BLaER1 treated with 17β-estradiol and CSF1 and Interleukin-3, amounts not matched to agents 10 nM and 100 nM (cell line): ENCODE measurements around the gene CYP3A4.
"Not testable (repeated sequence)": the region's sequence is repeated elsewhere in the genome, so short reads cannot be mapped to it uniquely, and the experiment has no call there.

Experiments used
- H3K27ac ChIP-seq, 11 experiments: shearing (Covaris generic); formaldehyde crosslinking; 2 replicates each; pipeline ENCODE4 v1.8.1; 2022
- H3K27me3 ChIP-seq, 11 experiments: shearing (Covaris generic); formaldehyde crosslinking; 2 replicates each; pipeline ENCODE4 v1.8.1; 2022
- H3K36me3 ChIP-seq, 11 experiments: shearing (Covaris generic); formaldehyde crosslinking; 2 replicates each; pipeline ENCODE4 v1.8.1; 2022
- H3K4me1 ChIP-seq, 10 experiments: shearing (Covaris generic); formaldehyde crosslinking; 2 replicates each; pipeline ENCODE4 v1.8.1; 2022
- H3K4me2 ChIP-seq, 11 experiments: shearing (Covaris generic); formaldehyde crosslinking; 2 replicates each; pipeline ENCODE4 v1.8.1; 2022
- H3K4me3 ChIP-seq, 10 experiments: shearing (Covaris generic); formaldehyde crosslinking; 2 replicates each; pipeline ENCODE4 v1.8.1; 2022
- H3K9ac ChIP-seq, 11 experiments: shearing (Covaris generic); formaldehyde crosslinking; 2 replicates each; pipeline ENCODE4 v1.8.1; 2022
- H3K9me3 ChIP-seq, 11 experiments: shearing (Covaris generic); formaldehyde crosslinking; replicated peaks in 1 of 11; 2 replicates each; pipeline ENCODE4 v1.8.1; 2022
- H4K20me1 ChIP-seq, 11 experiments: shearing (Covaris generic); formaldehyde crosslinking; 2 replicates each; pipeline ENCODE4 v1.8.1; 2022
- Cebpa-rat ChIP-seq, 11 experiments: shearing (Covaris generic); IDR thresholded peaks; 2 replicates each; pipeline ENCODE4 v1.8.1; 2022

The CYP3A4 gene

GRCh38 chr7:99794585-99795502 lies 10.9 kb upstream of the CYP3A4 start:
- no peak for TF ChIP-seq Cebpa-rat (IDR thresholded peaks at IDR 0.05)
- Histone ChIP-seq H3K4me2 (no peak overlapping the region), H3K27ac (no peak overlapping the region), H3K9ac (no peak overlapping the region), H3K4me3 (no peak overlapping the region), H3K9me3 (peaks cover 0 to 5% (median 0%) of the 10 kb centered on the region in 11 experiments; a peak in 1 of 22 replicates), H4K20me1 (no peaks in the 10 kb centered on the region), H3K27me3 (no peaks in the 10 kb centered on the region), H3K36me3 (no peaks in the 10 kb centered on the region), H3K4me1 (no peaks in the 10 kb centered on the region)

DNA sequence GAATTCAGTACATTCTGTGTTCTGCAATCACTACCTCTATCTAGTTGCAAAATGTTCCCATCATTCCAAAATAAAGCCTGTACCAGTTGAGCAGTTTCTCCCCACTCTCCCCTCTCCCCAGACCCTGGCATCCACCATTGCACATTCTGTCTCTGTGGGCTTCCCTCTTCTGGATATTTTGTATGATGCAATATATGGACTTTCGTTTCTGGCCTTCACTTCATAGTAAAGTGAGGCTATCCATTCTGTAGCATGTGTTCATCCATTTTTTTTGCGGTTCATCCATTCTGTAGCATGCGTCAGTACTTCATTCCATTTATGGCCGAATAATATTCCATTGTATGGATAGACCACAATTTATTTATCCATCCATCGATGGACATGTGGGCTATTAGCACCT lies 9.5 kb upstream of the CYP3A4 start:
- Histone ChIP-seq H4K20me1 (no peaks in the 10 kb centered on the region), H3K9me3 (peaks cover 0 to 10% (median 0%) of the 10 kb centered on the region in 11 experiments; a peak in 2 of 22 replicates), H3K27ac (no peak overlapping the region), H3K4me3 (no peak overlapping the region), H3K36me3 (no peaks in the 10 kb centered on the region), H3K9ac (no peak overlapping the region), H3K4me1 (no peaks in the 10 kb centered on the region), H3K4me2 (no peak overlapping the region), H3K27me3 (no peaks in the 10 kb centered on the region)
- TF ChIP-seq Cebpa-rat (IDR thresholded peaks at IDR 0.05): peak in 2 of 11 experiments; percentile 18 to 62; a peak in 1 of 22 replicates

GRCh38 chr7:99792967-99793366 lies 9.0 kb upstream of the CYP3A4 start:
- Histone ChIP-seq H3K9ac (no peak overlapping the region), H3K36me3 (no peaks in the 10 kb centered on the region), H3K4me3 (no peak overlapping the region), H4K20me1 (no peaks in the 10 kb centered on the region), H3K27me3 (no peaks in the 10 kb centered on the region), H3K9me3 (peaks cover 0 to 10% (median 0%) of the 10 kb centered on the region in 11 experiments; a peak in 2 of 22 replicates), H3K4me1 (no peaks in the 10 kb centered on the region), H3K4me2 (no peak overlapping the region), H3K27ac (no peak overlapping the region)
- TF ChIP-seq Cebpa-rat (IDR thresholded peaks at IDR 0.05): no peak

- H3K4me3 ChIP-seq: no peak overlapping the region
- peaks cover 0 to 10% (median 0%) of the 10 kb centered on the region in 11 experiments; a peak in 2 of 22 replicates for H3K9me3 ChIP-seq
- no peaks in the 10 kb centered on the region for H3K27me3 ChIP-seq
- no peak overlapping the region for H3K4me2 ChIP-seq
- no peaks in the 10 kb centered on the region for H4K20me1 ChIP-seq
- H3K27ac ChIP-seq: no peak overlapping the region
- TF ChIP-seq Cebpa-rat (IDR thresholded peaks at IDR 0.05): no peak
- H3K4me1 ChIP-seq: no peaks in the 10 kb centered on the region
- no peaks in the 10 kb centered on the region for H3K36me3 ChIP-seq
- no peak overlapping the region for H3K9ac ChIP-seq
Observed at GRCh38 chr7:99791667-99792369, 7.8 kb upstream of the CYP3A4 start.

GRCh38 chr7:99791021-99791420 lies 7.0 kb upstream of the CYP3A4 start:
- no peak overlapping the region for H3K4me2 ChIP-seq
- H3K27ac ChIP-seq: no peak overlapping the region
- H3K27me3 ChIP-seq: no peaks in the 10 kb centered on the region
- no peak overlapping the region for H3K4me3 ChIP-seq
- H3K9ac ChIP-seq: no peak overlapping the region
- no peak for TF ChIP-seq Cebpa-rat (IDR thresholded peaks at IDR 0.05)
- no peaks in the 10 kb centered on the region for H4K20me1 ChIP-seq
- H3K36me3 ChIP-seq: no peaks in the 10 kb centered on the region
- H3K9me3 ChIP-seq: peaks cover 0 to 10% (median 0%) of the 10 kb centered on the region in 11 experiments; a peak in 2 of 22 replicates
- H3K4me1 ChIP-seq: no peaks in the 10 kb centered on the region

- Histone ChIP-seq H3K36me3 (no peaks in the 10 kb centered on the region), H3K9me3 (peaks cover 0 to 10% (median 0%) of the 10 kb centered on the region in 11 experiments; a peak in 2 of 22 replicates), H4K20me1 (no peaks in the 10 kb centered on the region), H3K4me1 (no peaks in the 10 kb centered on the region), H3K9ac (no peak overlapping the region), H3K27me3 (no peaks in the 10 kb centered on the region), H3K4me3 (no peak overlapping the region), H3K4me2 (no peak overlapping the region), H3K27ac (no peak overlapping the region)
- TF ChIP-seq Cebpa-rat (IDR thresholded peaks at IDR 0.05): no peak
Observed at GRCh38 chr7:99790407-99790806, 6.4 kb upstream of the CYP3A4 start.

DNA sequence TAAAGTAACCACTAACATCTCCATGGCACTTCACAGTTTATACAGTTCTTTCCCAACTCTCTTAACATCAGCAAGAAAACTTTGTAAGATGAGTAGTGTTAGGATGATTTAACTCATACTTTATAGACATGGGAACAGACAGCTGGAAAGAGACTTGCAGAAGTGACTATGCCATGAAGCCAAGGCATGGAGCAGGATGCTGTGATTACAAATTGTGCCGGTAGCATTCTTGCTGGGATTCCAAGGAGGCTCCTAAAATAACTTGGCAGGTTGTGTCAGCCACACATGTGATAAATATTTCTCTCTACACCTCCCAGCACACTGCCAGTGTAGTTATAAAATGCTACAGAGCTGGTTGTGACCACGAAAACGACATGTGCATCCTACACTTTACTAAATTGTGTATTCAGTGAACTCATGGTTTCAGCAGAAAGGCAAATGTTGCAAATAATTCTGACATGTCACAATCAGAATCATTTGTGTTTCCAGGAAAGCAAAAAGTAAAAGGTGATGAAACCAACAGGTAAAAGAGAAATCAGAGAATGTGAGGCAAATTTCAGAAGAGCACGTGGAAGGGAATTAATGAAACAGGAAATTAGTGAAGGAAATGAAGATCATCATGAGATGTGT lies 5.6 kb upstream of the CYP3A4 start:
- H4K20me1 ChIP-seq: no peaks in the 10 kb centered on the region
- H3K27ac ChIP-seq: no peak overlapping the region
- H3K27me3 ChIP-seq: no peaks in the 10 kb centered on the region
- H3K36me3 ChIP-seq: no peaks in the 10 kb centered on the region
- peaks cover 0 to 10% (median 0%) of the 10 kb centered on the region in 11 experiments; a peak in 2 of 22 replicates for H3K9me3 ChIP-seq
- no peak overlapping the region for H3K4me2 ChIP-seq
- no peaks in the 10 kb centered on the region for H3K4me1 ChIP-seq
- H3K9ac ChIP-seq: no peak overlapping the region
- TF ChIP-seq Cebpa-rat (IDR thresholded peaks at IDR 0.05): no peak
- no peak overlapping the region for H3K4me3 ChIP-seq

- Histone ChIP-seq H3K9ac (no peak overlapping the region), H3K27ac (no peak overlapping the region), H3K4me3 (no peak overlapping the region), H3K9me3 (peaks cover 0 to 10% (median 0%) of the 10 kb centered on the region in 11 experiments; a peak in 2 of 22 replicates), H3K27me3 (no peaks in the 10 kb centered on the region), H3K4me2 (peak overlapping the region in 1 of 11 experiments; percentile 23; a peak in 1 of 22 replicates), H3K36me3 (no peaks in the 10 kb centered on the region), H4K20me1 (no peaks in the 10 kb centered on the region), H3K4me1 (no peaks in the 10 kb centered on the region)
- no peak for TF ChIP-seq Cebpa-rat (IDR thresholded peaks at IDR 0.05)
Observed at GRCh38 chr7:99788554-99788953, 4.6 kb upstream of the CYP3A4 start.

DNA sequence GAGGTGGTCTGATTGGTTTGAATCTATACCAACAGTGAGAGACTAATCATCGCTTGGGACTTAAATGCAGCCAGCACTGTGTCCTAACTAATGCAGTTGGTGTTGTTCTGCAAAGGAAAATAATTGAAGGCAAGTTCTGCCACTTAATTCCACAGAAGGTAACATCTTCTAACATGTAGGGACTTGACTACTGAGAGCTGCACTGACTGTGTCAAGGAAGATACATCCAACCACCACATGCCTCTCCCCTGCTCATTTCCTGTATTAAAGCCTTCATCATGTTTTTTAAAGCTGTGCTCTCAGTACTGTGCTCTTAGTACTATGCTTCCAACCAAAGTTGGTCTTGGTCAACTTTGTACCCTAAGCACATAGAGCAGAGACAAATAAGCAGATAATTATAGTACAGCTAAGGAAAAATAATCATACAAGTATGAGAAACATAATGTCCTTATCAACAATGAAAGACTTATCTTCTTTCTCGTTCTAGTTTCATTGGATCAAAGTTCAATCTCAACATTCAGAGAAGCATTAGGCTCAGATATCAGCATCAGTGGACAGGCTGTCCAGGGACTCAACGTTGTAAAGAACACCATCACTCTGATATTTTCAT lies 2.8 kb upstream of the CYP3A4 start:
- Histone ChIP-seq H3K4me1 (no peaks in the 10 kb centered on the region), H3K27me3 (no peaks in the 10 kb centered on the region), H3K4me2 (no peak overlapping the region), H3K9me3 (peaks cover 0 to 10% (median 0%) of the 10 kb centered on the region in 11 experiments; a peak in 2 of 22 replicates), H3K36me3 (no peaks in the 10 kb centered on the region), H3K9ac (no peak overlapping the region), H3K27ac (no peak overlapping the region), H3K4me3 (no peak overlapping the region), H4K20me1 (no peaks in the 10 kb centered on the region)
- TF ChIP-seq Cebpa-rat (IDR thresholded peaks at IDR 0.05): no peak

DNA sequence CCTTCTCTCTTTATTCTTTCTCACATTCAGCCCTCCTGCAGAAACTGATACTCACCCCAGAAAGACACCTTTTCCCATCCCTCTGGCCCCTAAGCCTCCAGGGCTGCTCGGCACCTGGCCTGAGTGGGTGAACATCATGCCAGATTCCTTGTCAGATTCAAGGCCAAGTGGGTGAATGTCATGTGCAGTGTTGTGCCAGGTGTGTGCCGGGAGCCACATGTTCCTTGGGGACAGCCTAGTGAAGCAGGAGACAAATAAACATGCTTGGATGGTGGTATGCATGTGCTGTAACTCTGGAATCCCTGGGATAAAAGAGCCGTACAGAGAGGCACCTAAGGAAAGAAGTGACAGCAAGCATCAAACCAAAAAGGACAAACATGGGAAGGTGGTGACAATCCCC lies 1.7 kb upstream of the CYP3A4 start:
- H3K9ac ChIP-seq, H3K4me3 ChIP-seq, H3K36me3 ChIP-seq, H3K27me3 ChIP-seq, H3K27ac ChIP-seq, H3K4me2 ChIP-seq, H3K4me1 ChIP-seq, H4K20me1 ChIP-seq: not testable (repeated sequence)
- peaks cover 0 to 10% (median 0%) of the 10 kb centered on the region in 11 experiments; a peak in 3 of 22 replicates for H3K9me3 ChIP-seq
